ENCODE measurements around the gene UVRAG. TPM values are rescaled to one million over a fixed set of nuclear protein-coding genes. Genes with fewer than 3 reads are reported as not detected.

Gene UVRAG
- total and polyA plus RNA-seq, 8 donors = 4.7 to 55.5 (median 20.5) TPM

GRCh38 chr11:75858042-75858441 is 43.0 kb downstream of the UVRAG start:
- TF ChIP-seq POLR2A (IDR thresholded peaks at IDR 0.05) = no peak
- TF ChIP-seq CTCF (IDR thresholded peaks at IDR 0.05) = no peak
- TF ChIP-seq EP300 (IDR thresholded peaks at IDR 0.05) = no peak
- no peak for TF ChIP-seq POLR2AphosphoS5 (IDR thresholded peaks at IDR 0.05)
- Histone ChIP-seq H3K9me3 (no peaks in the 10 kb centered on the region), H3K27me3 (no peaks in the 10 kb centered on the region), H3K4me1 (peaks cover 0 to 25% (median 8%) of the 10 kb centered on the region in 4 donors), H3K27ac (no peak overlapping the region), H3K4me3 (no peak overlapping the region), H3K36me3 (peaks cover 0 to 14% (median 8%) of the 10 kb centered on the region in 4 donors)
- intact Hi-C loops (cut with DNase I; ENCODE audit: low total_unique reads) = no loop called here
- no peak for DNase-seq

GRCh38 chr11:75858613-75859012 is 43.6 kb downstream of the UVRAG start:
- H3K9me3 ChIP-seq = no peaks in the 10 kb centered on the region
- TF ChIP-seq POLR2AphosphoS5 (IDR thresholded peaks at IDR 0.05) (no peak), EP300 (IDR thresholded peaks at IDR 0.05) (no peak), CTCF (IDR thresholded peaks at IDR 0.05) (no peak), POLR2A (IDR thresholded peaks at IDR 0.05) (no peak)
- peaks cover 0 to 10% (median 5%) of the 10 kb centered on the region in 4 donors for H3K36me3 ChIP-seq
- peaks cover 0 to 25% (median 8%) of the 10 kb centered on the region in 4 donors for H3K4me1 ChIP-seq
- H3K27me3 ChIP-seq = no peaks in the 10 kb centered on the region
- H3K27ac ChIP-seq = no peak overlapping the region
- WGBS, 5 donors = 60 to 77% (median 68%) methylated on average over 3 of the region's 3 CpGs
- no peak for DNase-seq
- H3K4me3 ChIP-seq = no peak overlapping the region
- intact Hi-C loops (cut with DNase I; ENCODE audit: low total_unique reads) = no loop called here

GRCh38 chr11:75859614-75860013 is 44.6 kb downstream of the UVRAG start:
- H3K4me3 ChIP-seq = no peak overlapping the region
- H3K27me3 ChIP-seq = no peaks in the 10 kb centered on the region
- WGBS, 5 donors = 91 to 98% (median 93%) methylated on average over 2 of the region's 2 CpGs
- H3K27ac ChIP-seq = no peak overlapping the region
- no peaks in the 10 kb centered on the region for H3K9me3 ChIP-seq
- TF ChIP-seq CTCF (IDR thresholded peaks at IDR 0.05) (no peak), EP300 (IDR thresholded peaks at IDR 0.05) (no peak), POLR2A (IDR thresholded peaks at IDR 0.05) (no peak), POLR2AphosphoS5 (IDR thresholded peaks at IDR 0.05) (no peak)
- H3K36me3 ChIP-seq = peaks cover 0 to 6% (median 4%) of the 10 kb centered on the region in 4 donors
- peaks cover 0 to 25% (median 8%) of the 10 kb centered on the region in 4 donors for H3K4me1 ChIP-seq
- no peak for DNase-seq
- intact Hi-C loops (cut with DNase I; ENCODE audit: low total_unique reads) = no loop called here

GRCh38 chr11:75862437-75862836 is 47.4 kb downstream of the UVRAG start:
- TF ChIP-seq POLR2A (IDR thresholded peaks at IDR 0.05) (no peak), POLR2AphosphoS5 (IDR thresholded peaks at IDR 0.05) (no peak), CTCF (IDR thresholded peaks at IDR 0.05) (no peak)
- Histone ChIP-seq H3K36me3 (peaks cover 0 to 6% (median 4%) of the 10 kb centered on the region in 4 donors), H3K27me3 (no peaks in the 10 kb centered on the region), H3K4me1 (peaks cover 5 to 34% (median 23%) of the 10 kb centered on the region in 4 donors), H3K27ac (peak overlapping the region in 1 of 5 donors; percentile 43), H3K9me3 (no peaks in the 10 kb centered on the region), H3K4me3 (no peak overlapping the region)
- no peak for DNase-seq
- WGBS, 5 donors = 82 to 91% (median 84%) methylated on average over 2 of the region's 2 CpGs
- intact Hi-C loops (cut with DNase I; ENCODE audit: low total_unique reads) = no loop called here

All from stomach (tissue), 9 donors.